ENCODE data around the gene ACP3.

DNA sequence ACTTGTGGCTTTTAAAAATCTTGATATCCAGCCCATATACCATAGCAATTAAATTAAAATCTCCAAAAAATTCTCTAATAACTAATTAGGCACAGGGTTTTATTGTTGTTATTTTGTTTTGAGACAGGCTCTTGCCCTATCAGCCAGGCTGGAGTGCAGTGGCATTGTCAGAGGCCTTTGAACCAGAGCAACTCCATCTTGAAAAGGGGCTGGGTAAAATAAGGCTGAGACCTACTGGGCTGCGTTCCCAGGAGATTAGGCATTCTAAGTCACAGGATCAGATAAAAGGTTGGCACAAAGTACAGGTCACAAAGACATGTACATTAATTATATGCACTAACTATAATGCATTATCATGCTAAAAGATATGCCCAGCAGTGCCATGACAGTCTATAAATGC lies 31.2 kb upstream of the ACP3 start:
- TF ChIP-seq, protein P1, sequence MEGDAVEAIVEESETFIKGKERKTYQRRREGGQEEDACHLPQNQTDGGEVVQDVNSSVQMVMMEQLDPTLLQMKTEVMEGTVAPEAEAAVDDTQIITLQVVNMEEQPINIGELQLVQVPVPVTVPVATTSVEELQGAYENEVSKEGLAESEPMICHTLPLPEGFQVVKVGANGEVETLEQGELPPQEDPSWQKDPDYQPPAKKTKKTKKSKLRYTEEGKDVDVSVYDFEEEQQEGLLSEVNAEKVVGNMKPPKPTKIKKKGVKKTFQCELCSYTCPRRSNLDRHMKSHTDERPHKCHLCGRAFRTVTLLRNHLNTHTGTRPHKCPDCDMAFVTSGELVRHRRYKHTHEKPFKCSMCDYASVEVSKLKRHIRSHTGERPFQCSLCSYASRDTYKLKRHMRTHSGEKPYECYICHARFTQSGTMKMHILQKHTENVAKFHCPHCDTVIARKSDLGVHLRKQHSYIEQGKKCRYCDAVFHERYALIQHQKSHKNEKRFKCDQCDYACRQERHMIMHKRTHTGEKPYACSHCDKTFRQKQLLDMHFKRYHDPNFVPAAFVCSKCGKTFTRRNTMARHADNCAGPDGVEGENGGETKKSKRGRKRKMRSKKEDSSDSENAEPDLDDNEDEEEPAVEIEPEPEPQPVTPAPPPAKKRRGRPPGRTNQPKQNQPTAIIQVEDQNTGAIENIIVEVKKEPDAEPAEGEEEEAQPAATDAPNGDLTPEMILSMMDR (IDR thresholded peaks at IDR 0.05; ENCODE audit: insufficient read depth, low read length, poor library complexity, severe bottlenecking): no peak
- no peak for TF ChIP-seq EZH2phosphoT487 (conservative IDR thresholded peaks at IDR 0.05; ENCODE audit: low read length)

All from SU-DHL-6 (cell line).